HG03575 (cell line): ENCODE measurements around the gene SECTM1.

Experiments used
- ATAC-seq: cut with Tn5 transposase; IDR thresholded peaks from one replicate; pipeline ENCODE4 v1.9.1; 2021; ENCODE audit not compliant: unreplicated experiment, insufficient number of reproducible peaks, low FRiP score; ENCODE audit errors: extremely low read depth

SECTM1 gene

GRCh38 chr17:82291582-82292250 is 41.9 kb downstream of the SECTM1 start:
- no peak for ATAC-seq

DNA sequence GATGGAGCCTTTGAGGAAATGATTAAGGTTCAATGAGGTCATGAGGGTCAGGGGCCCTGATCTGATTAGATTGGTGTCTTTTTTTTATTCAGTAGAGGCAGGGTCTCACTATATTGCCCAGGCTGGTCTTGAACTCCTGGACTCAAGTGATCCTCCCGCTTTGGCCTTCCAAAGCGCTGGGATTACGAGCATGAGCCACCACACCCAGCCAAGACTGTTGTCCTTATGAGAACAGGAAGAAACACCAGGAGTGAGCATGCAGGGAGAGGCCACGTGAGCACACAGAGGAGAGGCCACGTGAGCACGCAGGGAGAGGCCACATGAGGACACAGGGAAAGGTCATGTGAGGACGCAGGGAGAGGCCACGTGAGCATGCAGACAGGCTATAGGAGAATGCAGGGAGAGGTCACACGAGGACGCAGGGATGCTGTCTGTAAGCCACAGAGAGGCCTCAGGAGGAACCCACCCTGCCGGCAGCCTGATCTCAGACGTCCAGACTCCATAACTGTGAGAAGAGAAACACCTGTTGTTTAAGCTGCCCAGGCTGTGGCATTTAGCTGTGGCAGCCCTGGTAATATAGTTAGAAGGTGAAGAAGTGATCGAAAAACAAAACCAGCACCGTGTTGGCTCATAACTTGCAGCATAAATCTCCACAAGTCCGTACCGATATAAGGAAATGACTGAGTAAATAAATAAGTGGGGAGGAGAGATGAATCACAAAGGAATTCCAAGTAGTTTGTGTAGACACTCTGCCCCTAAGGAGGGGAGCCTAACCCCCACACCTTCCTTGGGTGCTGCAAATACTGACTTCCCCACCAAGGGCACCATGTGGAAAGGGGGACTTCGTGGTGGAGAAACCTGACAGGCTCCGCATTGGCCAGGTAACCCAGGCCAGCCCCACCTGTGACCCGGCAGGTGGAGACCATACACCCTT is 45.4 kb downstream of the SECTM1 start:
- ATAC-seq = no peak

DNA sequence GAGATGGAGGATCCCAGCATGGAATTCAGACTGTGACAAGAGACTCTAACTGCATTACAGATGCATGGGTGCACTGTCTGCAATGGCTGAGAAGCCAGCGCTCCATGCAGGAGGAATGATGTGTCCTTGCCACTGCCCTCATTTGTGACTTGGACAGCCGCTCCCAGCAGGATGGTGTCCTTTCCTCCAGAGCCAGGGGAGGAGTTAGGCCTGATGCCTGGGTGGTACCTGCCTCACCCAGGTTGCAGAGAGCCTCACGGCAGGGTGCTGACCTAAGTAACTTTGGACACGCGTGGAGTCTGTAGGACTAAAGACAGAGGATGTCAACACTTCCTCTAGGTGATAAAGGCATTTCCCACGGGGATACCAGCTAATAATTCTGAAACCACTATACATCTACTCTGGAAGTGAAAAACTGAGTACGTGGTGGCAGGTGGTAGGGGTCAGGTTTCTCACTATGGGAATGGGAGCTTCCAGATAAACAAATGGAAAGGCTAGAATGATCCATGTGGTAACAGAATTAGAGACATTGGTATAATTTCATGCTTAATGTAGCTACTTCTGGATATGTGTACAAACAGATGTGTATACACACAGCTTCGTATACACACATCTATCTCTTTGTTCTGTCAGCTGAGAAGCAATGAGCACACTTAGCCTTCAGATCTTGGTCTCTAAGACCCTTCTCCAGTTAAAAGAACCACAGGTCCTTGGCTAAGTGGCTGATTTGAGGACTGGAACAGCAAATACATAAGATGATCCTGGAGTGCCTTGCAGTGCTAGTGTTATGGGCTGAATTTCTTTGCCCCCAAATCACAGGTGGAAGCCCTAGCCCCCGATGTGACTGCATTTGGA is 46.3 kb downstream of the SECTM1 start:
- no peak for ATAC-seq

DNA sequence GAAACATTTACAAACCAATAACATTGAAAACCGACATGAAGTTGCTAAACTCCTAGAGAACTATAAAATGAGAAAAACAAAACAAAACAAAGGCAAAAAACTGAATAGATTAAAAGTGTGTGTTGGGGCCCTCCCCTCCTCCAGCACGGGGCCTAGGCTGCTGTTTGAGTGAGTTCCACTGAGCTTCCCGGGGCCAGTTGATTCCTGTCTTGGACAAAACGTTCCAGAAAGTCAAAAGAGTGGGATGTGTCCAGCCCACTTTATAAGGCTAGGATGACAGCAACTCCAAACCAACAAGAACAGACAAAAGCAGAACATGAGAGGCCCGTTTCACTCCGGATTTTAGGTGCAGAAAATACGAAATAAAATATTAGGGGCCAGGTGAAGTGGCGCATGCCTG is 48.4 kb downstream of the SECTM1 start:
- no peak for ATAC-seq

- no peak for ATAC-seq
Observed at GRCh38 chr17:82283208-82283749, 50.3 kb downstream of the SECTM1 start.

DNA sequence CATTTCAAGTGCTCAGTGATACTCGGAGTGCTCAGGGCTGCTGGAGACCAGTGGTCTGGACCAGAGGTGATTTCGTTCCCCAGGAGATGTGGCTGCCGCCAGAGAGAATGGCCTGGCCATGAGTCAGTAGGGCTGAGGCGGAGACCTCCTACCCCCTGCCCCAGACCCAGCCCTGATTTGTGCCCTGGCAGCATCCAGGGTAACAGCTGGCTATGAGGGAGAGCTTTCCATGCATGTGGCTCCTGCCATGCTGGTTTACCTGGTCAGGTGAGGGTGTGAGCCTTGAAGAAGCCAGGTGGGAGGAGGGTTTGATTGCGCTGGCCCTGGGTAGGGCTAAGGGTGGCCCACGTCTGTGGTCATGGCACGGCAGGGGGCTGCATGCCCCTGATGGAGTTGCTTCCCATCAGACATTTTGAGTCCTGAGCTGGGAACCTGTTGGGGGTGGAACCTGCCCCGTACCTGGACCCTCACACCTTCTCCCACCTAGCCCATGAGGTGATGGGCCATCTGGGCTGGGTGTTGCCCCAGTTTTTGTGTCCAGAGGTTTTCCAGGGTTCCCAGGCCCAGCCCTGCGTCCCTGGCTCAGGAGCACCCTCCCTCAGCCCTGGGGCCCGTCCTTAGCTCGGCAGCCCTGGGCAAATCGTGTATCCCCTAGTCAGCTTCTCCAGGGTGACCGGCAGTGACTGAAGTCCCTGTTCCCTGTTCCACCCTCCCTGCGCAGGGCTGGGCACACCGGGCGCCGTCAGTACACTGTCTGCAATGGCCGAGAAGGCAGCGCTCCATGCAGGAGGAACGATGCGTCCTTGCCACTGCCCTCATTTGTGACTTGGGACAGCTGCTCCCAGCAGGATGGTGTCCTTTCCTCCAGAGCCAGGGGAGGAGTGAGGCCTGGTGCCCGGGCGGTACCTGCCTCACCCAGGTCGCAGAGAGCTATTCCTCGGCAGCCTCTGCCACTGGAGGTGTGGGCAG is 51.0 kb downstream of the SECTM1 start:
- no peak for ATAC-seq

DNA sequence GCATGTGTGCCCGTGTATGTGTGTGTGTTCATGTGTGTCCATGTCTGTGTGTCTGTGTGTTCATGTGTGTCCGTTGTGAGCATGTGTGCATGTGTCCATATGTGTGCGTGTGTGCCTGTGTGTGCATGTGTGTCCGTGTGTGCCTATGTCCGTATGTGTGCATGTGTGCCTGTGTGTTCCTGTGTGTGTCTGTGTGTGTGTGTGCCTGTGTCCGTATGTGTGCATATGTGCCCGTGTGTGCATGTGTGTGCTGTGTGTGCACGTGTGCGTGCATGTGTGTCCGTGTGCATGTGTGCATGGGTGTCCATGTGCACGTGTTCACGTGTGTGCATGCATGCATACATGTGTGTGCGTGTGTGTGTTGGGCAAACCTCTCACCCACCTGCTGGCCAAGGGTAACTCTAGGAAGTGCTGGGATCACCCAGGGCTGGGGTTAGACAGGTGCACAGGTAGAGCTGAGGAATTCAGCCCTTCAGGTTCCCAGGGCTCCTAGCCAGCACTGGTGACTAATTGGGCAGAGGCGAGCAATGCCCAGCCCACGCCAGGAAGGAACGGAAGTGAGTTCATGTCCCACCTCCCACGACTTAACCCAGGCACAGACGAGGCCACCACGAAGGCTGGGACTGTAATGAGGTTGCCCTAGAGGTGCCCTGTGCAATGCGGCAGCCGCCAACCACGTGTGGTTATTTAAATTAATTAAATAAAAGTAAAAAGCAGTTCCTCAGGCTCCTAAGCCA is 51.9 kb downstream of the SECTM1 start:
- no peak for ATAC-seq

DNA sequence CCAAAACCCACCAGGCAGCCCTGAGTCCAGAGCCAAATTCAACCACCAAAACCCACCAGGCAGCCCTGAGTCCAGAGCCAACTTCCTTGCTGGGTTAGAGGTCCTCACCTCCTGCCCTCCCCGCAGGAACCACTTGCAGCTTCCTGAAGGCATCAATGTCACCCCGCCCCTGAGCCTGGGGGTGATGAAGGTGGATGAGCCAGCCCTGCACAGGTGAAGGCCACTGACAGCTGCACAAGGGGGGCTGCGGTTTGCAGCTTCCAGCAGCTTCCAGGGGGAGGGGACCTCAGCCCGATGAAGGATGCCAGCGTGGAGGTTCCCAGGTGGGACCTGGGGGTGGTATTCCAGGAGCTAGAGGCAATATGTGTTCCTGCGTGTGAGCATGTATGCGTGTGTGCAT is 52.5 kb downstream of the SECTM1 start:
- ATAC-seq = no peak

DNA sequence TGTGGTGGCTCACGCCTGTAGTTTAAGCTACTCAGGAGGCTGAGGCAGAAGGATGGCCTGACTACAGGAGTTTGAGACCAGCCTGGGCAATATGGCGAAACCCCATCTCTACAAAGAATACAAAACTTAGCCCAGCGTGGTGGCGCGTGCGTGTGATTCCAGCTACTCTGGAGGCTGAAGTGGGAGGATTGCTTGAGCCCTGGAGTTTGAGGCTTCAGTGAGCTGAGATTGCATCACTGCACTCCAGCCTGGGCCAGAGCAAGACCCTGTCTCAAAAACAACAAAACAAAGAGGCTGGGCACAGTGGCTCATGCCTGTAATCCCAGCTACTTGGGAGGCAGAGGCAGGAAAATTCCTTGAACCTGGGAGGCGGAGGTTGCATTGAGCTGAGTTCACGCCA is 53.0 kb downstream of the SECTM1 start:
- ATAC-seq = no peak

DNA sequence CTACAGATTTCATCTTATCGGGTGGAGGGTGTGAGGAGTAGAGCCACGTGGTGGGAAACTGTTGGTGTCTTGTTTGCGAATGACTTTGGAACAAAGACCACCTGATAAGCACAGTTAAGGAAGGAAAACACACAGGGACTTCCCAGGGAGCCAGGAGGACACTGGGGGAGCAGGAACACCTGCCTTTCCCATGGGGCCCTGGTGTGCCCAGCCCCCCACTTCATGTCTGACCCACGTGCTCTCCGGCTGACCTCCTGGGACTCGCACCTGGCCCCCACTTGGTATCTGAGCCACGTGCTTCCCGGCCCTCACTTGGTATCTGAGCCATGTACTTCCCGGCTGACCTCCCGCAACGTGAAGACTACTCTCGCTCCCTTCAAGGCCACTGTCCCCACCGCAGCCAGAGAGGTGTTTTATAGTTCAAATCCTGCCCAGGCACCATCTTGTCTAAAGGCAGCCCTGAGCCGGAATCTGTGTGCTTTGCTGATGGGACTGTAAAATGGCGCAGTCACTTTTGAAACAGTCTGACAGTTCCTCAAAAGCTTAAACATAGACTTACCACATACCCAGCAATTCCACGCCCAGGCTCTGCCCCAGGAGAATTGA is 54.7 kb downstream of the SECTM1 start:
- no peak for ATAC-seq

GRCh38 chr17:82278308-82278707 is 55.3 kb downstream of the SECTM1 start:
- no peak for ATAC-seq

GRCh38 chr17:82277851-82278250 is 55.7 kb downstream of the SECTM1 start:
- ATAC-seq = no peak

- ATAC-seq = no peak
Observed at GRCh38 chr17:82276938-82277337, 56.6 kb downstream of the SECTM1 start.

DNA sequence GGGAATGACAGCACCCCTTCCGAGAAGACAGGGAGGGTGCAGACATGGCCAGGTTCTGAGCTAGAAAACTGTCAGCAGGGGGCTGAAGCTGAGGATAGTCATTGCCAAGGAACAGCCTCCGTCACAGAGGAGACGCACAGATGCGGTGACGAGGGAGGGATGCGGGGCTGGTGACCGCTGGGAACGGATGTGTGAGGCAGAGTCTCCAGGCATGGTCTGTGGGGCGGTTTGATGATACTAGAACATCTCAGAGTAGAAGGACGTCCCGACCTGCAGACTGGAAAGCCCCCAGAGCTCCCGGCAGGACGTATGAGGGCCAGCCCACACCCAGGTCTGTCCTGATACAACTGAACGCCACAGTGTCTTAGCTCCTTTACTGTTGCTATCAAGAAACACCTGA is 58.2 kb downstream of the SECTM1 start:
- ATAC-seq = no peak

DNA sequence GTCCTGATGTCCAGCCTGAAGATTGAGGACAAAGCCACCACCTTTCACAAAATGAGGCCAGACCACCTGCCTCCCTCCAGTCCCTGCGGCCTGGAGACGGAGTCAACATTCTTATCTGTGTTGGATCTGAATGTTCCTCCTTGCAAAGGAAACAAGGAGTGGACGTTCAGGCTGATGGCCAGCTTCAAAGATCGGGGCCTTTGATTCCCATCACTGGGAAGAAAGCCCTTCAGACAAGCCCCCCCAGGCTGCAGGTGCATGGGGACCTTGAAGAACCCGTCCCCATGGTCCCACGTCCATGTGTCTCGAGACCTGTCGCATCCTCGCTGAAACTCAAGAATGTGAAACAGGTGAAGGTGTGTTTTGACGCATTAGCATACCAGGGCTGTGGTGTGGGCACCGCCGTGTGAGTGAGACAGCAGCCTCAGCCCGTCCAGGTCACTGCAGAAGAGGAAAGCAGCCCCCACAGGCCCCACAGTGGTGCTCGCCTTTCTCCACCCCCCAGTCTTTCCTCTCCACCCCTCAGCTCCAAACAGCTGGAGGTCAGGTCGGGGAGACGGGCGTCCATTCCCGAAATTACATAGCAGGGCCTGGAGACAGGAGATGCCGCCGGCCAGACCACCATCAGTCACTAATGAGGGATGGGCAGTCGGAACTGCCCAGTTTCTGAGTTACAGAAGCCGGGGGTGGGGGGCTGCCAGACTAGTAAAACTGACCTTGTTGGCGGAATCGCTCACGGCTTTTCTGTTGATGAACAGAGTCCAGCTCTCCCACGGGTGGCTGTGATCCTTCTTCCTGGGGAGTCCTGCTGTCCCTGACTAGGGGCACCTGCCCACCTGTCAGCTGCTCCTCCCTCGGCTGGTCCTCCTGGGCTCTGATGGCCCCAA is 59.2 kb downstream of the SECTM1 start:
- ATAC-seq = no peak
